Transverse colon (tissue), 4 donors: ENCODE results near the gene GOLIM4. TPM values are rescaled to one million over a fixed set of nuclear protein-coding genes. Genes with fewer than 3 reads are reported as not detected.
A peak's percentile ranks its signal among the peaks of the same experiment; 100 is the strongest.

Experiments used
- DNase-seq: peaks from one replicate; pipeline ENCODE4 v3.0.0-alpha.2; 2019
- H3K27ac ChIP-seq, 4 donors: fragments of 200-600 bp; sonication (generic); 2 replicates each; pipeline ENCODE4 v1.5.1; 2016 to 2018; ENCODE audit warnings: inconsistent platforms in 4 of 4
- H3K27me3 ChIP-seq: fragments of 200-600 bp; sonication (generic); 2 replicates; pipeline ENCODE4 v1.5.1; 2017; ENCODE audit warnings: inconsistent platforms
- H3K36me3 ChIP-seq, 4 donors: fragments of 200-600 bp; sonication (generic); 2 replicates each; pipeline ENCODE4 v1.5.1; 2017 to 2019; ENCODE audit warnings: inconsistent platforms in 4 of 4
- H3K4me1 ChIP-seq, 4 donors: fragments of 200-600 bp; sonication (generic); 2 replicates each; pipeline ENCODE4 v1.5.1; 2017 to 2020; ENCODE audit warnings: inconsistent platforms in 4 of 4
- H3K4me3 ChIP-seq, 4 donors: fragments of 200-600 bp; sonication (generic); 1 replicate in 1 of 4; 2 replicates in 3 of 4; pipeline versions ENCODE4 v1.5.1 to v1.6.1; 2017 to 2019; ENCODE audit warnings: inconsistent platforms in 4 of 4
- H3K9me3 ChIP-seq, 2 donors: fragments of 200-600 bp; sonication (generic); 2 replicates each; pipeline ENCODE4 v1.5.1; 2017 to 2019; ENCODE audit warnings: inconsistent platforms in 2 of 2
- EP300 ChIP-seq: sonication (generic); formaldehyde crosslinking; IDR thresholded peaks from one replicate; pipeline ENCODE4 v1.6.1; 2017; ENCODE audit warnings: antibody characterized with exemption, low read depth
- POLR2A ChIP-seq: fragments of 450-650 bp; IDR thresholded peaks from one replicate; pipeline ENCODE4 v1.6.1; 2016; ENCODE audit warnings: antibody characterized with exemption, mild to moderate bottlenecking, moderate library complexity
- POLR2AphosphoS5 ChIP-seq, 3 donors: sonication (generic); formaldehyde crosslinking; IDR thresholded peaks; one replicate each; pipeline ENCODE4 v1.6.1; 2016; ENCODE audit warnings: antibody characterized with exemption in 3 of 3
- WGBS, 2 donors: methylation state at CpG; one replicate each; pipeline ENCODE4 v1.1.5; 2018; ENCODE audit warnings: low coverage in 1 of 2; 5-methylcytosine and 5-hydroxymethylcytosine counted together
- in situ Hi-C, 4 donors: fragments of 200-750 bp; cut with MboI; loops; one replicate each; pipeline versions ENCODE4 v1.15.0 to v1.15.1; 2017; ENCODE audit warnings: low sequenced_read_pairs in 3 of 4, low pct_ligation_motif_present in 1 of 4, low pct_unique_long_range_greater_than_20kb in 1 of 4
- intact Hi-C: fragments of 100-400 bp; cut with DNase I; formaldehyde crosslinking; loops from one replicate; pipeline ENCODE4 v1.15.1; 2023; ENCODE audit warnings: low total_unique reads
- total RNA-seq, 4 donors: library from RNA; depleted of rRNA; stranded (reverse); fragments of >200 nt; gene quantifications; one replicate each; pipeline ENCODE4 v1.1.0, GENCODE V29; 2016
- TF ChIP-seq, protein P1 (sequence below), 5 experiments: fragments of 200-600 bp in 3 of 5; fragments of 450-650 bp in 2 of 5; sonication (generic) in 3 of 5; IDR thresholded peaks; 1 replicate in 2 of 5; 2 replicates in 3 of 5; pipeline ENCODE4 v1.5.1; 2016 to 2017; ENCODE audit warnings: antibody characterized with exemption in 5 of 5, inconsistent platforms in 3 of 5, mild to moderate bottlenecking in 2 of 5, moderate library complexity in 1 of 5

GOLIM4 gene
- total RNA-seq, 4 donors from 2014 or later = 87.2 to 120 (median 101) TPM

DNA sequence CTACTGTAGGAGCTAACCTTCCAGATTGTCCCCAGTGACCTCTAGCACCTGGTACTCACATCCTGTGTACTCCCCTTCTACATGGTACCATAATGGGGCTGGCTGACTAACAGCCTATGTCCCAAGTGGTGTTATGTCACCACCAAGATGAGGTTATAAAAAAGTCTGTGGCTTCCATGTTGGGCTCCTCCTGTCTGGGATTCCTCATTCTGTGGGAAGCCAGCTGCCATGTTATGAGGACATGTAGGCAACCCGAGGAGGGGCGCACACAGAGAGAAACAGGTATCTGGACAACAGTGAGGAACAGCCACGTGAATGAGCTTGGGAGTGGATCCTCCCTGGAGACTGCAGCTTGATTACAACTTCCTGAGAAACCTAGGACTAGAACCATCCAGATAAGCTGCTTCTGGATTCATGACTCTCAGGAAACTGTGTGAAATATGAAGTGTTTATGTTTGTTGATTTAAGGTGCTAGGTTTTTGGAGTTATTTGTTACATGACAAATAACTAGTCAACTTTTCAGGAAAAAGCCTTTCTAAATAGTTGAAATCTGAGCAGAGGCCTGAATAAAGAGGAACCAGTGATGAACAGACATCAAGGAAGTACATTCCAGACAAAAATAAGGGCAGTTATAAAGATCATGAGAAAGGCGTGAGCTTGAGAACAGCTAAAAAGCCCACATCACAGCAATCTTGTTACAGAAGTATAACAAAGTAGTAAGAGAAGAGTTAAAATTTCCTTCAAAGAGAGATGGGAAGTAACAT is 21.7 kb downstream of the GOLIM4 start:
- Histone ChIP-seq H3K9me3 (no peaks in the 10 kb centered on the region), H3K27me3 (no peaks in the 10 kb centered on the region), H3K4me1 (peaks cover 3 to 31% (median 11%) of the 10 kb centered on the region in 4 donors), H3K27ac (peak overlapping the region in 2 of 4 donors; percentile 13 to 17), H3K36me3 (no peaks in the 10 kb centered on the region), H3K4me3 (no peak overlapping the region)
- no peak for TF ChIP-seq EP300
- TF ChIP-seq POLR2A = no peak
- TF ChIP-seq, protein P1, sequence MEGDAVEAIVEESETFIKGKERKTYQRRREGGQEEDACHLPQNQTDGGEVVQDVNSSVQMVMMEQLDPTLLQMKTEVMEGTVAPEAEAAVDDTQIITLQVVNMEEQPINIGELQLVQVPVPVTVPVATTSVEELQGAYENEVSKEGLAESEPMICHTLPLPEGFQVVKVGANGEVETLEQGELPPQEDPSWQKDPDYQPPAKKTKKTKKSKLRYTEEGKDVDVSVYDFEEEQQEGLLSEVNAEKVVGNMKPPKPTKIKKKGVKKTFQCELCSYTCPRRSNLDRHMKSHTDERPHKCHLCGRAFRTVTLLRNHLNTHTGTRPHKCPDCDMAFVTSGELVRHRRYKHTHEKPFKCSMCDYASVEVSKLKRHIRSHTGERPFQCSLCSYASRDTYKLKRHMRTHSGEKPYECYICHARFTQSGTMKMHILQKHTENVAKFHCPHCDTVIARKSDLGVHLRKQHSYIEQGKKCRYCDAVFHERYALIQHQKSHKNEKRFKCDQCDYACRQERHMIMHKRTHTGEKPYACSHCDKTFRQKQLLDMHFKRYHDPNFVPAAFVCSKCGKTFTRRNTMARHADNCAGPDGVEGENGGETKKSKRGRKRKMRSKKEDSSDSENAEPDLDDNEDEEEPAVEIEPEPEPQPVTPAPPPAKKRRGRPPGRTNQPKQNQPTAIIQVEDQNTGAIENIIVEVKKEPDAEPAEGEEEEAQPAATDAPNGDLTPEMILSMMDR (IDR thresholded peaks at IDR 0.05) = no peak
- no peak for TF ChIP-seq POLR2AphosphoS5 (IDR thresholded peaks at IDR 0.05)
- 77 to 88% methylated on average over 1 to 4 of the region's 4 CpGs for WGBS, 2 donors
- intact Hi-C loops (no loop called here), in situ Hi-C loops (no loop called here)
- no peak for DNase-seq

DNA sequence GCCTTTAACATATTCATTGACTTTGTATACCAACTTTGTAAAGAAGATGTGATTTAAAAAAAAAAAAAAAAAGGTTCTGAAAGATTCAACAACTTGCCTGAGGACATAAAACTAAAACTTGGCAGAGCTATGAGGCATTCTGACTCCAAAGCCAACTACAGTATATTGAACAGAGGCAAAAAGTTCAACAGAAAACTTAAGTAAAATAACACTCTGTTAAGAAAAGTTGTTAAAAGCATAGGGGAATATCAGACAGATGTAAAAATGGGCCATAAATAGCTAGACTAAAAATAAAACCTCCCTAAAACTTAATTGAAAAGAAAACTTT is 23.4 kb downstream of the GOLIM4 start:
- intact Hi-C loops (no loop called here), in situ Hi-C loops (no loop called here)
- Histone ChIP-seq H3K4me1 (peaks cover 0 to 23% (median 7%) of the 10 kb centered on the region in 4 donors), H3K9me3 (no peaks in the 10 kb centered on the region), H3K4me3 (no peak overlapping the region), H3K36me3 (no peaks in the 10 kb centered on the region), H3K27ac (no peak overlapping the region), H3K27me3 (no peaks in the 10 kb centered on the region)
- no peak for DNase-seq
- TF ChIP-seq EP300 (no peak), POLR2A (no peak), POLR2AphosphoS5 (IDR thresholded peaks at IDR 0.05) (no peak)
- TF ChIP-seq, protein P1 (IDR thresholded peaks at IDR 0.05) = no peak

DNA sequence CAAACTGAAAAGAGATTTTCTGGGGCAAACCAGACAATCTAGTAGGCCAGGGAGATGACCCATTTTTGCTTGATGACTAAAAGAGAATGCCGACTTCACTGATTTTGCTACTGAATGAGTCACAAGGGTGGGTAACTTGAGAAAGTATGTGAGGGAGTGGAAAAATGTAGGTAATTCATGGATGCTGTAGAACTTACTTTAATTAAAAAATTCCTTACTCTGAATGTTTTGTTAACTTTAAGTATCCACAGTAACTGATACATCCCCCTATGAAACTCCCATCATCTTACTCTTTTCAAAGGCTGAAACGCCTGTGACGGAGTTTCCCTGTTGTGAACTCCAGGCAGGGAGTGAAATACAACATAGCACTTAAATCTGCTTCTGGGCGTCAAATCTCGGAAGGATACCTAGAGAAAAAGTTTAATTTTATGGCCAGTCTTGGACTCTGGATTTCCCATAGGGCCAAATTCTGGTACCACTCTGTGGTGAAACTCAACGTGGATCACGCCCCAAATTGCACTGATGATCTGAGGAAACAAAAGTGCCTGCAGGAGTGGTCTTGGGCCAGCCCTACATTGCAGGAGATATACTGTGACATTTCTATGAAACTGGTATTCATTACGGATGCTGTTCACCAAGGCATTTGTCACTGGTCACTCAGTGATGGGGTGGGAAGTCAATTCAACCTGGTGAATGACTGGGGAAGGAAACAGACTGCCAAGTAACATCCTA is 24.0 kb downstream of the GOLIM4 start:
- intact Hi-C loops (no loop called here), in situ Hi-C loops (no loop called here)
- no peak for DNase-seq
- WGBS, 2 donors = 77 to 79% methylated on average over 2 to 8 of the region's 8 CpGs
- TF ChIP-seq EP300 (no peak), POLR2A (no peak), POLR2AphosphoS5 (IDR thresholded peaks at IDR 0.05) (no peak)
- TF ChIP-seq, protein P1 (IDR thresholded peaks at IDR 0.05) = no peak
- Histone ChIP-seq H3K4me3 (no peak overlapping the region), H3K9me3 (no peaks in the 10 kb centered on the region), H3K36me3 (no peaks in the 10 kb centered on the region), H3K27ac (no peak overlapping the region), H3K27me3 (no peaks in the 10 kb centered on the region), H3K4me1 (peaks cover 2 to 28% (median 9%) of the 10 kb centered on the region in 4 donors)

DNA sequence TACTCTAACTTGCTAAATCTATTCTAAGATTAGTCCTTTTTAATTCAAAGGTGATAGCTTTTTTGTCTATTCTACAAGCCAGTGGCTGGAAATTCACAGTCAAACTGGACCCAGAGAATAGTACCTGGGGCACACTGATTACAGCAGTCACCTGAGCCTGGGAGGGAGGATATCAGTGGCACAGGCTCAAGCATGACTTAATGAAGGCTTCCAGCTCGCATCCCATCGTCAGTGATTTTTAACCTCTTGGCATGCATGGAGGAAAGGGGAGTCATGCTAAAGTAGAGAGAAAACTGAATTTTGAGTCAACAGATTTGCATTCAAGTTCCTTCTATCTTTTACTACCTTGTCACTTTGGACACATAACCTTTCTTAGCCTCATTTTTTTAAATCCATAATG is 24.8 kb downstream of the GOLIM4 start:
- Histone ChIP-seq H3K27me3 (no peaks in the 10 kb centered on the region), H3K4me3 (no peak overlapping the region), H3K36me3 (no peaks in the 10 kb centered on the region), H3K27ac (no peak overlapping the region), H3K4me1 (peaks cover 3 to 31% (median 11%) of the 10 kb centered on the region in 4 donors), H3K9me3 (no peaks in the 10 kb centered on the region)
- no peak for TF ChIP-seq POLR2AphosphoS5 (IDR thresholded peaks at IDR 0.05)
- TF ChIP-seq, protein P1 (IDR thresholded peaks at IDR 0.05) = no peak
- no peak for TF ChIP-seq EP300
- TF ChIP-seq POLR2A = no peak
- 68% methylated on average over 2 of the region's 2 CpGs; no CpG with 5 or more reads in 1 of the 2 donors for WGBS, 2 donors
- intact Hi-C loops = no loop called here
- DNase-seq = no peak
- in situ Hi-C loops = no loop called here
